ENCODE data around the gene S100B.

Gene S100B

DNA sequence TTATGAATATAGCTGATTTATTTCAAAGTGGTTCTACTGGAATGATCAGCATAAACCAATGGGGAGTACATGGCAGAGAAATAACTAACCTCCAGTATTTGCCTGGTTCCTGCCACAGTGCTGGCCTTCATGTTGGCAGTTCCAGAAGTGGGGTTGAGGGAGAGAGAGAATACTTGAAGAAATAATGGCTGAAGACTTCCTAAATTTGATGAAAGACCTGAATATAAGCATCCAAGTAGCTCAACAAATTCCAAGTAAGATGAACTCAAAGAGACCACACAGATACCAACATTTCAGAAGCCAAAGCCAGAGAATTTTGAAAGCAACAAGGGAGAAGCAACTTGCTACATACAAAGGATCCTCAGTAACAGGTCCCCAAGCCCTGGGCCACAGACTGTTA is 34.3 kb downstream of the S100B start:
- no peak for DNase-seq
- no peak for TF ChIP-seq GATA1 (IDR thresholded peaks at IDR 0.05; ENCODE audit: low read depth, low read length)
- TF ChIP-seq POLR2A (IDR thresholded peaks at IDR 0.05; ENCODE audit: low read length): no peak

DNA sequence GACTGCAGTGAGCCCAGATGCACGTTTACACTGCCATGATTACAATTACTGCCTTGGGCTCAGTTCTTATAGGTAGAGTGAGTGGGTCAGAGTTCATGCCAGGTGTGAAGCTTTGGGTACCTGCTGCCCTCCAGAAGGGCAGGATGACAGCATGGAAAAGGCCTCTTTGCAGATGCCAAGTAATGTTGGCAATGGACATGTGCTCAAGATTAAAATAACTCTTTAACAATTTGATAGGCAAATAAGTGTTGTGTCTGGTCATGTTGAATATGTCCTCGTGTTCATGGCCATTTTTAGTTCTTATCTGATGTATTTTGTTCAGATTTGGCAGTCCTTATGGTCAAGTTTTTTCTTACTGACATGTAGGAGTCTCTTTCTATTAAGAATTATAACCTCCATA is 34.8 kb downstream of the S100B start:
- TF ChIP-seq GATA1 (IDR thresholded peaks at IDR 0.05; ENCODE audit: low read depth, low read length): no peak
- no peak for TF ChIP-seq POLR2A (IDR thresholded peaks at IDR 0.05; ENCODE audit: low read length)
- DNase-seq: no peak

DNA sequence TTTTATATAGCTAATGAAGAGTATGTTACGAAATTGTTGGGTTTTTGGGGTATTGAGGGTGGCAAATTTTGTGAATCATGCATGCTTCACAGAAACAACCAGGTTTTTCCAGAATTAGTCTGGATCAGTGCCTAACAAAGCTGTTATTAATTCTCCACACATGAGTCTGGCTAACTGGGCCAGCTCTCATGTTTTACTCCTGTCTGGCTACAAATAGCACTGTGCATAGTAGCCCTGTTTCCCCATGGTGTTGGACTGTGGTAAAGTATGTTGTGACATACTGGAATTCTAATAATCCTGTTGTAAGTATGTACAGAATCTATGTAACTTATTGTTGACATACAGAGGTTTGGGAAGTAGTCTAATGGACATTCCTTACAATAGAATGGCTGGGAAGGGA is 35.8 kb downstream of the S100B start:
- TF ChIP-seq POLR2A (IDR thresholded peaks at IDR 0.05; ENCODE audit: low read length) (no peak), GATA1 (IDR thresholded peaks at IDR 0.05; ENCODE audit: low read depth, low read length) (no peak)
- no peak for DNase-seq

DNA sequence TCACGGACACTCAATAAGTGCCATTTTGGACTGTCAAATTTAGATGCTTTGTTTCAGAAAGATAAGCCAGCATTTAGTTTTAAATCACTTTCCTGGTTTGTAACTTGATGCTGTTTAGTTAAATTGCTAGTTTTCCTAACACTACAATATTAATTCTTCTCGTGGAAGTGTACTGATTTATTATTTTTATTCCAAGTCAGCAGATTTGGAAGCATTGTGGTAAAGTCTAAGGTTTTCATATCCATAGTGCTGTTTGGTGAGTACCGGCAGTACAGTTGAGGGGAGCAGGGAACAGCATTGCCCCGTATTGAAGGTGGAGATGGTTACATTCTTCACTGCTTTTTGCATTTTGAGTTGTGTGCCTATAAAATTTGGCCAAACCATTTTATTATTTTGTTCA is 36.3 kb downstream of the S100B start:
- no peak for DNase-seq

DNA sequence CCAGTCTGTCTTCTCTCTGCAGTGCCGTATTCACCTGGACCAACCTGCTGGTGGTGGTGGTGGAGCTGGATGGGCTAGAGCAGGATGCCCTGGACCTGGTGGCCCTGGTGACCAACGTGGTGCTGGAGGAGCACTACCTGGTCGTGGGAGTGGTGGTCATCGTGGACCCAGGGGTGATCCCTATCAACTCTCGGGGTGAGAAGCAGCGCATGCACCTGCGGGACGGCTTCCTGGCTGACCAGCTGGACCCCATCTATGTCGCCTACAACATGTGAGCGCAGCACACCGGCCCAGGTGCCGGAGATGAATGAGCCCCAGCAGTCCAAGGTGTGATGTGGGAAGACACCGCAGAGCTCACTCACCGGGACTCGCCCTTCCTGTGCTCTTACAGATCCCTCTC is 37.5 kb downstream of the S100B start:
- TF ChIP-seq GATA1 (IDR thresholded peaks at IDR 0.05; ENCODE audit: low read depth, low read length) (no peak), POLR2A (IDR thresholded peaks at IDR 0.05; ENCODE audit: low read length) (no peak)
- DNase-seq: no peak

More for the DNA sequence above, 36.3 kb downstream of the S100B start:
- TF ChIP-seq POLR2A (IDR thresholded peaks at IDR 0.05; ENCODE audit: low read length) (no peak), GATA1 (IDR thresholded peaks at IDR 0.05; ENCODE audit: low read depth, low read length) (no peak)

DNA sequence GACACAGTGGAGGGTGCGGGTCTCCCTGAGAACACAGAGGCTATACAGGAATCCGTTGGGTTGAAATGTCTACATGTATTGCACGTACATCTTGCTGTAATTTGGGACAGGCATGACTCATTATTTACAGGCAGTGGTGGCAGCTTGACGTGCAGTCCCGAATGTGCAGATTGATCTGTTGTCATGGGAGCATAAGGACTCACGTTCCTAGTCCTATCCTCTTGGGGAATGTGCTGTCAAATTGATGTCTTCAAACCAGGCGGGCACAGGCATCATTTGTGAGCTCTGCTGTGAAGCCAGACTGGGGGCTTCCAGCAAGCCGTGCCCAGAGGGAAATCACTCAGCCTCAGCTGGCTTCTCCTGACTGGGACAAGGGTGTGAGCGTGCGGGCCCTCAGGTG is 40.5 kb downstream of the S100B start:
- no peak for DNase-seq
- TF ChIP-seq GATA1 (IDR thresholded peaks at IDR 0.05; ENCODE audit: low read depth, low read length) (no peak), POLR2A (IDR thresholded peaks at IDR 0.05; ENCODE audit: low read length) (no peak)

DNA sequence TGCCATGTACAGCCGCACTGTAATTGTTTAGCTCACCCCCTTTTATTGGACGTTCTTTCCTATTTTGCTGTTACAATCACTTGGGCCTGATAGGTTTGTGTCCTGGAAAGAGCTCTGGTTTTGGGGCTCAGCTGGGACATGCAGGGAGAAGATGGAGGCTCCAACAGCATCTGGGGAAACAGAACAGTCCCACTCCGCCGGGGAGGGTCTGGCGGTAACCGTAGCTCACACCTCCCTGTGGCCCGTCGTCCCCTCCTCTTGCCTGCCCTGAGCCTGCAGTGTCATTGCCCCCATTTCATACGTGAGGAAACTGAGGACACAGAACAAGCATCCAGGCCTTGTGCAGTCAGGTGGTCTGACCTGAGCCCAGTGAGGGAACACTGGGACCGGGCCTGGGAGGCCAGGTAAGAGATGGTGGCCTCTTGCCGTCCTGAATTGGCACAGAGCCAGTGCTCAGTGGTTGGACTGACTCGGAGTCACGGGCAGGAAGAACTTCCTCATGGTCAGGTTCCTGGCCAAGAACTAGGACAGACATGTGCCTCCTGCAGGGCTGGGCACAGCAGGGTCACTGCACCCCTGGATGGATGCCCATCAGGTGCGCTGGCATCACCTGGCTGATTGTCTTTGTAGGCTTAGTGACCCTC is 41.8 kb downstream of the S100B start:
- TF ChIP-seq POLR2A (IDR thresholded peaks at IDR 0.05; ENCODE audit: low read length) (no peak), GATA1 (IDR thresholded peaks at IDR 0.05; ENCODE audit: low read depth, low read length) (no peak)
- DNase-seq: no peak

DNA sequence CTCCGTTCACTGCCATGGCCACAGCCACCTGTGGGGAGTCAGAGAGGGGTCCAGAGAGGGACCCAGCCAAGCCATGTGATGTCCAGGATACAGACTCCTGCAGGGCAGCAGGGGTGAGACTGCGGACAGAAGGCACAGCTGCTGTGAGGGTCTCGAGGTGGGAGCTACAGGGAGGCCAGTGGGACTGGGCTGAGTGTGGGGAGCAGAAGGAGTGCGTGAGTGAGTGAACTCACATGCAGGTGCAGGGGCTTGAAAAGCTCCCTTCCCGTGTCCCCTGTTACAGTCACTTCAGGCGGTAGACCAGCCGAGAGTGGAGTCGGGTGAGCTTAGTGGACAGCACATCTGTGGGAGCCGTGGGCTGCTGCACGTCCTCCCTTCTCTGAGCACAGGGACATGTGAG is 42.4 kb downstream of the S100B start:
- TF ChIP-seq GATA1 (IDR thresholded peaks at IDR 0.05; ENCODE audit: low read depth, low read length): no peak
- no peak for TF ChIP-seq POLR2A (IDR thresholded peaks at IDR 0.05; ENCODE audit: low read length)
- DNase-seq: no peak

DNA sequence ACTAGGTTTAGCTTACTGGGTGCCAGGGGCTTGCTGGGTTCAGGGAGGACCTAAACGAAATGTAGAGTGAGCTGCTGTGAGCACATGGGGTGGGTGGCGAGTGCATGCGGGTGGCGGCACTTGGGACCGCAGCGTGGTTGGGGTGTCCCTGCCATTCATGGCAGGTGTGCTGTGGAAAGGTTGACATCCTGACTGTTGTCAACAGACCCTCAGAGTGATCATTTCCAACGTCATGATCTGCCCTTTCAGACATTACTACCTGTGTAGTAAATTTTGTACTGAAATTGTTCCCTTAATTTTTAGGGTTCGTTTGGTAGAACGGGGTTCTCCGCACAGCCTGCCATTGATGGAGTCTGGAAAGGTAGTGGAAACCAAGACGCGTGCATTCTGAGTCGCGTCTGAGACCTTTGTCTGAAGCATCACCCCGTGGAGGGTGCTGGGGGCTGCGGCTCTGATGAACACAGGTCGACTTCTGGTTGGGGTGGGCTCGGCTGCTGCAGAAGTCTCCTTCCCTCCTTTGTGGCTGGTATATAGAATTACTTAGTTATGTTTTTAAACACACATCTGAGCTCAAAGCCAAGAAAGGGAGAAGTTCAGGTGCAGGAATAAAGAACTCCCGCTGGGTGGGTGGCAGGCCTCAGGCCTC is 43.3 kb downstream of the S100B start:
- no peak for DNase-seq
- no peak for TF ChIP-seq GATA1 (IDR thresholded peaks at IDR 0.05; ENCODE audit: low read depth, low read length)
- no peak for TF ChIP-seq POLR2A (IDR thresholded peaks at IDR 0.05; ENCODE audit: low read length)

DNA sequence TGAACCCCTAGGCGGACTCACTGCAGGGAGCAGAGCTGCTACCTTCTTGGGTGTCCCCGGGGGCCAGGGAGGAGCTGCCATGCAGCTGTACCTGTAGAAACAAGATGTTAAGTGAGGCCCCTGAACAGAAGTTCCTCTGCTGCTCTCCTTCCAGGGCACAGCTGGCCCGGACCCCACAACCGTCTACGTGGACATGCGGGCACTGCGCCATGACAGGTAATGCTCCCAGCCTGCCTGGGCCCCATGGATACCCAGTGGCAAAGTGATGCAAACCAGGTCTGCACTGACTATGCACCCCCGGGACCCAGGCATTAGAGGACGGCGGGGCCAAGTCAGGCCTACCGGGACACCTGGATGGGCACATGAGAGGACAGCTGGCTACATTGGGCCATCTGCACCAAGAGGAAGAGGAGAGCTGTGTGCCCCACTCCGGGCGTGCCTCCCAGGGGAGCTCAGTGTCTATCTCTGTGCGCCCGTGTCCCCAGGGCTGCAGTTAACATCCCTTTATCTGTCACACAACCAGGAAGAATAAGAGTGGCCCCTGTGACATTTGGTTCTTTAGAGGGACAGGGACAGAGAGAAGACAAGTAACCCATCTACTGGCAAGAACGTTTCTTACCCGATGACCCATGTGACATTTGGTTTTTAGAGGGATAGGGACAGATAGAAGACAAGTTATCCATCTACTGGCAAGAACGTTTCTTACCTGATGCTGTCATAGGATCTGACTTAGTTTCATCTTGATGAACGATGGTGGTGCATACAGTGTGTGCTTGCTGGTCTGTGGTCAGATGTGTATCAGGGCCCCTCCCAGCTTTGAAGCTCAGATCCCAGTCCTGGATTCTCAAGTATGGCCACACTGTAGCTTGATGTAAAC is 44.1 kb downstream of the S100B start:
- TF ChIP-seq POLR2A (IDR thresholded peaks at IDR 0.05; ENCODE audit: low read length): no peak
- no peak for TF ChIP-seq GATA1 (IDR thresholded peaks at IDR 0.05; ENCODE audit: low read depth, low read length)

DNA sequence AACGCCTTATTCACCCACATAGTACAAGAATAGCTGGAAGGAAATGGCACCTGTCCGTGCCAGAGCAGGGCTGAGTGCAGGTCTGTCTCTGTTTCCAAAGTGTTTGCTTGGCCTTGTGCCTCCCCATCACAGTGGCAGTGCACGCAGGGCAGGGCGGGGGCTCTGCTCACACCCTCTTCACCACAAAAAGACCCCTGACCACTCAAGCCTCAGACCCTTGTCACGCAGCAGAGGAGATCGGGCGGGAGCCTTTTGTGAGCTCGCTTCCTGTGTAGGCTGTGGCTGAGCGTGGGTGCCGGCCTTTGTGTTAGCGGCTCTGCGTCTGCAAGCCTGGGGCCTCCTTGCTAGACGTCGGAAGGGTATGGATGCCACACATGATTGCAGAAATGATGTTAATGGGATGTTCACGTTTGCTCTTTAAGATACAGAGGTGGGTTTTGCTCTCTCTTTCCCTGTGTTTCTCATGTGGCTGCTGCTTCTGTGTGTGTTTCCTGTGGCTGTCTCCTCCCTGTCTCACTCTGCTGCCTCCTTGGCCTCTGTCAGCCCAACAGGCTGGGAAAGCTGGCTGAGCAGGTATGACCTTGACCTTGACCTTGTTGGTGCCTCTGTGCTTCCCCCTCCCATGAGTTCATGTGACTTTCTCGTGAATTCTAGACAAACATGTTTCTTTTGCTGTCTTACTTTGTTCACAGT is 45.4 kb downstream of the S100B start:
- TF ChIP-seq POLR2A (IDR thresholded peaks at IDR 0.05; ENCODE audit: low read length): no peak
- DNase-seq: no peak

More for the DNA sequence above, 44.1 kb downstream of the S100B start:
- DNase-seq: no peak

DNA sequence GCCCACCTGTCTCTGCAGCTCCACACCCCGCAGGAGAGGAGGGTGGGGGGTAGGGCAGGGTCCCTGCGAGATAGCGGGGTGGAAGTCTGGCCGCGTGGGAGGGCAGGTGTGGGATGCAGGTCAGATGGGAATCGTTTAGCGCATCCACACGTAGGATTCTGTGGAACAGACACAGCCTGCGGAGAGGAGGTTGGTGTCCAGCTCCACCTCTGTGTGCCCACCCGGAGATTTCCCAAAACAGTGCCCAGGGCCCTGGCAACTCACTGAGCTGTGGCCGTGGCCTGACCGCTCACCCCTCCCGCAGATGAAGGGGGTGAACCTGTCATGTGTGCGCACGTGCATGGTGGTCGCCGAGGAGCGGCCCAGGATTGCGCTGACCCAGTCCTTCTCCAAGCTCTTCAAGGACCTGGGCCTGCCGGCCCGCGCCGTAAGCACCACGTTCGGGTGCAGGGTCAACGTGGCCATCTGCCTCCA is 46.9 kb downstream of the S100B start:
- TF ChIP-seq POLR2A (IDR thresholded peaks at IDR 0.05; ENCODE audit: low read length) (no peak), GATA1 (IDR thresholded peaks at IDR 0.05; ENCODE audit: low read depth, low read length) (no peak)

DNA sequence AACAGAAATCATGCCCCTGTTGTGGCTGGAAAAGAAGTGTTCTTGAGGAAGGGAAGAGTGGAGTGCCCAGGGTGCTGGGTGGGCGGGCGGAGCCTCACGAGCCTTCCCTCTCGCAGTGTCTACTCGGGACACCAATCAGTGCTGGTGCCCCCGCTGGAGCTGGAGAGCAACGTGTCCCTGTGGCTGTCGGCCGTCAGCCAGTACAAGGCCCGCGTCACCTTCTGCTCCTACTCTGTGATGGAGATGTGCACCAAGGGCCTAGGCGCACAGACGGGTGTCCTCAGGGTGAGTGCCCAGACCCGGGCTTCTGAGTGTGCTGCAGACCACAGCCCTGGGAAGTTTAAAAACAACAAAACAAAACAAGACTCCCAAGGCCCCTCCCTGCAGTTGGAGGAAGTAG is 47.4 kb downstream of the S100B start:
- TF ChIP-seq GATA1 (IDR thresholded peaks at IDR 0.05; ENCODE audit: low read depth, low read length): no peak
- no peak for TF ChIP-seq POLR2A (IDR thresholded peaks at IDR 0.05; ENCODE audit: low read length)

More for the DNA sequence above, 46.9 kb downstream of the S100B start:
- no peak for DNase-seq

DNA sequence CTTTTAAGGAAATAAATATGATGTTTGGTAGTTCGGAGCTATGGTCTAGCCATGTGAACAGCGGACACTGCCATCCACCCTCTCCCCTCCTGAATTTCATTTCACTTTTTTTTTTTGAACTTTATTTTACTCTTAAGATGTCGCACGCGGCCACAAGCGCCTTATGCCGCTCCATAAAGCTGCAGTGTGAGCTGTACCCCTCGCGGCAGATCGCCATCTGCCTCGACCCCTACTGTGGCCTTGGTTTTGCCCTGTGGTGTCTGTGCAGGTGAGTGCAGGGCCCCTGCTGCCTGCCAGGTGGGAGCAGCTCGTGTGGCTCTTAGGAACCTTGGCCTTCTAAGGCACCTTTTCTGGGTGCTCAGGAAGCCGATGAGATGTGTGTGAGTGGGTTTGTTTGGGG is 48.1 kb downstream of the S100B start:
- no peak for TF ChIP-seq POLR2A (IDR thresholded peaks at IDR 0.05; ENCODE audit: low read length)
- TF ChIP-seq GATA1 (IDR thresholded peaks at IDR 0.05; ENCODE audit: low read depth, low read length): no peak
- DNase-seq: no peak

More for the DNA sequence above, 47.4 kb downstream of the S100B start:
- no peak for DNase-seq

Data from erythroblast (primary cell).